ENCODE results near the gene KATNBL1.

KATNBL1 gene

DNA sequence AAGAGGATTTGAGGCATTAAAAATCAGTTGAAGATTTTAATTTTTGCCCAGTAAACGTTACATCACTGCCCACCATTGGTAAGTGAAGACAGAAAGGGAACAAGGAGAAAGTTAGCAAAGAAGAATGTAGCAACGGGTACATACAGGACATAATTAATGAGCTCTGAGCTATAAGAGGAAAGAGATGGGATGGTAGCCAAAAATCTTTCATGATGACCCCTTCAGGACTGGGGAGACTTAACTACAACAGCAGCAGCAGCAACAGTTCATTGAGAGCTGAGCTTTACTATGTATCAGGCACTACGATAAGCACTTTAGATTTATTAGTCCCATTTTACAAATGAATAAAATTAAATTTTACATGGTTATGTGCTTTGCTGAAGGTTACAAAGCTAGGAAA lies 33.3 kb upstream of the KATNBL1 start:
- Histone ChIP-seq H3K4me3 (replicated peaks; ENCODE audit: insufficient read depth, low read length) (no peak overlapping the region), H3K27me3 (ENCODE audit: insufficient read depth, poor library complexity, severe bottlenecking) (no peaks in the 10 kb centered on the region), H3K27ac (replicated peaks) (no peak overlapping the region)
- no peak for DNase-seq (ENCODE audit: low read depth in 1 of 2, low spot score in 1 of 2)
- no peak for TF ChIP-seq POLR2AphosphoS5 (IDR thresholded peaks at IDR 0.05; ENCODE audit: low read depth)
- TF ChIP-seq, protein P1, sequence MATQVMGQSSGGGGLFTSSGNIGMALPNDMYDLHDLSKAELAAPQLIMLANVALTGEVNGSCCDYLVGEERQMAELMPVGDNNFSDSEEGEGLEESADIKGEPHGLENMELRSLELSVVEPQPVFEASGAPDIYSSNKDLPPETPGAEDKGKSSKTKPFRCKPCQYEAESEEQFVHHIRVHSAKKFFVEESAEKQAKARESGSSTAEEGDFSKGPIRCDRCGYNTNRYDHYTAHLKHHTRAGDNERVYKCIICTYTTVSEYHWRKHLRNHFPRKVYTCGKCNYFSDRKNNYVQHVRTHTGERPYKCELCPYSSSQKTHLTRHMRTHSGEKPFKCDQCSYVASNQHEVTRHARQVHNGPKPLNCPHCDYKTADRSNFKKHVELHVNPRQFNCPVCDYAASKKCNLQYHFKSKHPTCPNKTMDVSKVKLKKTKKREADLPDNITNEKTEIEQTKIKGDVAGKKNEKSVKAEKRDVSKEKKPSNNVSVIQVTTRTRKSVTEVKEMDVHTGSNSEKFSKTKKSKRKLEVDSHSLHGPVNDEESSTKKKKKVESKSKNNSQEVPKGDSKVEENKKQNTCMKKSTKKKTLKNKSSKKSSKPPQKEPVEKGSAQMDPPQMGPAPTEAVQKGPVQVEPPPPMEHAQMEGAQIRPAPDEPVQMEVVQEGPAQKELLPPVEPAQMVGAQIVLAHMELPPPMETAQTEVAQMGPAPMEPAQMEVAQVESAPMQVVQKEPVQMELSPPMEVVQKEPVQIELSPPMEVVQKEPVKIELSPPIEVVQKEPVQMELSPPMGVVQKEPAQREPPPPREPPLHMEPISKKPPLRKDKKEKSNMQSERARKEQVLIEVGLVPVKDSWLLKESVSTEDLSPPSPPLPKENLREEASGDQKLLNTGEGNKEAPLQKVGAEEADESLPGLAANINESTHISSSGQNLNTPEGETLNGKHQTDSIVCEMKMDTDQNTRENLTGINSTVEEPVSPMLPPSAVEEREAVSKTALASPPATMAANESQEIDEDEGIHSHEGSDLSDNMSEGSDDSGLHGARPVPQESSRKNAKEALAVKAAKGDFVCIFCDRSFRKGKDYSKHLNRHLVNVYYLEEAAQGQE (IDR thresholded peaks at IDR 0.05; ENCODE audit: insufficient replicate concordance, low read depth), result no peak

GRCh38 chr15:34242331-34242710 lies 32.4 kb upstream of the KATNBL1 start:
- Histone ChIP-seq H3K27me3 (ENCODE audit: insufficient read depth, poor library complexity, severe bottlenecking) (no peaks in the 10 kb centered on the region), H3K4me3 (replicated peaks; ENCODE audit: insufficient read depth, low read length) (no peak overlapping the region), H3K27ac (replicated peaks) (no peak overlapping the region)
- no peak for TF ChIP-seq POLR2AphosphoS5 (IDR thresholded peaks at IDR 0.05; ENCODE audit: low read depth)
- TF ChIP-seq SPI1 (IDR thresholded peaks at IDR 0.05; ENCODE audit: borderline replicate concordance, low read depth), result no peak
- no peak for TF ChIP-seq GABPA (IDR thresholded peaks at IDR 0.05; ENCODE audit: low read depth)
- TF ChIP-seq, protein P1 (IDR thresholded peaks at IDR 0.05; ENCODE audit: insufficient replicate concordance, low read depth), result no peak
- TF ChIP-seq, protein P2, sequence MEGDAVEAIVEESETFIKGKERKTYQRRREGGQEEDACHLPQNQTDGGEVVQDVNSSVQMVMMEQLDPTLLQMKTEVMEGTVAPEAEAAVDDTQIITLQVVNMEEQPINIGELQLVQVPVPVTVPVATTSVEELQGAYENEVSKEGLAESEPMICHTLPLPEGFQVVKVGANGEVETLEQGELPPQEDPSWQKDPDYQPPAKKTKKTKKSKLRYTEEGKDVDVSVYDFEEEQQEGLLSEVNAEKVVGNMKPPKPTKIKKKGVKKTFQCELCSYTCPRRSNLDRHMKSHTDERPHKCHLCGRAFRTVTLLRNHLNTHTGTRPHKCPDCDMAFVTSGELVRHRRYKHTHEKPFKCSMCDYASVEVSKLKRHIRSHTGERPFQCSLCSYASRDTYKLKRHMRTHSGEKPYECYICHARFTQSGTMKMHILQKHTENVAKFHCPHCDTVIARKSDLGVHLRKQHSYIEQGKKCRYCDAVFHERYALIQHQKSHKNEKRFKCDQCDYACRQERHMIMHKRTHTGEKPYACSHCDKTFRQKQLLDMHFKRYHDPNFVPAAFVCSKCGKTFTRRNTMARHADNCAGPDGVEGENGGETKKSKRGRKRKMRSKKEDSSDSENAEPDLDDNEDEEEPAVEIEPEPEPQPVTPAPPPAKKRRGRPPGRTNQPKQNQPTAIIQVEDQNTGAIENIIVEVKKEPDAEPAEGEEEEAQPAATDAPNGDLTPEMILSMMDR (IDR thresholded peaks at IDR 0.05; ENCODE audit: insufficient read depth, low read length), result no peak
- DNase-seq (ENCODE audit: low read depth in 1 of 2, low spot score in 1 of 2), result no peak

GRCh38 chr15:34241376-34242330 lies 31.8 kb upstream of the KATNBL1 start:
- DNase-seq (ENCODE audit: low read depth in 1 of 2, low spot score in 1 of 2), result peak in 1 of 2 experiments; percentile 40
- no peak overlapping the region for H3K27ac ChIP-seq (replicated peaks)
- TF ChIP-seq, protein P2 (IDR thresholded peaks at IDR 0.05; ENCODE audit: insufficient read depth, low read length), result peak; percentile 60
- TF ChIP-seq GABPA (IDR thresholded peaks at IDR 0.05; ENCODE audit: low read depth), result no peak

DNA sequence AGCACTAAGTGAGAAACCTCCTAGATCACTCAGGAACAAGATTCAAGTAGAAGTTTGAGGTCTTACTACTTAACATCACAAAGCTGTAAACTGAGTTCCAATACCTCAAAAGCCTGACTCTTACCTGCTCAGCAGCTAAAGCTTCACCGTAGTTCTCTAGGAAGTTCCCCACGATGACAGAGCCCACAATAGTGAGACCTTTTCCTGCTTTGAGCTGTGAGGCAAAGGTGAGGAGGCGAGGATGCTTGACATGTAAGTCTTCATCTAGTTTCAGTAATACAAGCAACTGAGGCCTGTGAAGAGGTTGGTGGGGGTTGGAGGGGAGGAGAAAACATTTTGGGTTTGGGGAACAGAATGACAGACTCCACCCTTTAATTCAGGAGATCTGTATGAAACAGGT lies 30.6 kb upstream of the KATNBL1 start:
- TF ChIP-seq, protein P2 (IDR thresholded peaks at IDR 0.05; ENCODE audit: insufficient read depth, low read length), result no peak
- TF ChIP-seq SPI1 (IDR thresholded peaks at IDR 0.05; ENCODE audit: borderline replicate concordance, low read depth) (no peak), POLR2AphosphoS5 (IDR thresholded peaks at IDR 0.05; ENCODE audit: low read depth) (no peak), GABPA (IDR thresholded peaks at IDR 0.05; ENCODE audit: low read depth) (no peak)
- TF ChIP-seq, protein P1 (IDR thresholded peaks at IDR 0.05; ENCODE audit: insufficient replicate concordance, low read depth), result no peak
- Histone ChIP-seq H3K27me3 (ENCODE audit: insufficient read depth, poor library complexity, severe bottlenecking) (no peaks in the 10 kb centered on the region), H3K27ac (replicated peaks) (no peak overlapping the region), H3K4me3 (replicated peaks; ENCODE audit: insufficient read depth, low read length) (no peak overlapping the region)
- no peak for DNase-seq (ENCODE audit: low read depth in 1 of 2, low spot score in 1 of 2)

More at GRCh38 chr15:34241376-34242330, 31.8 kb upstream of the KATNBL1 start:
- Histone ChIP-seq H3K27me3 (ENCODE audit: insufficient read depth, poor library complexity, severe bottlenecking) (no peaks in the 10 kb centered on the region), H3K4me3 (replicated peaks; ENCODE audit: insufficient read depth, low read length) (no peak overlapping the region)
